HepG2 (cell line): ENCODE results near the gene FAM167B. TPM values are rescaled to one million over a fixed set of nuclear protein-coding genes. Genes with fewer than 3 reads are reported as not detected.

ENCODE experiments used
- ATAC-seq: fragments of 200-7000 bp; cut with Tn5 transposase; 3 replicates; pipeline ENCODE4 v1.9.1; 2020; ENCODE audit warnings: mild to moderate bottlenecking, moderate library complexity
- Bru-seq: library from RNA; stranded (reverse); fragments of 400-500 nt; gene quantifications from one replicate; lab custom pipeline; 2021; lab: Mats Ljungman, UMichigan
- BruChase-seq, 2 experiments: library from RNA; stranded (reverse); fragments of 400-500 nt; gene quantifications; one replicate each; lab custom pipeline; 2021; lab: Mats Ljungman, UMichigan
- BruUV-seq: library from RNA; stranded (reverse); fragments of 400-500 nt; replicated peaks from 2 replicates; lab custom pipeline; 2021; lab: Mats Ljungman, UMichigan
- CTCF ChIA-PET: fragments of 300-600 bp; formaldehyde crosslinking; extraction: SDS; loops from one replicate; lab custom pipeline; 2021; ENCODE audit warnings: low total read pairs, inconsistent platforms, low intra/inter-chr PET ratio; lab: Yijun Ruan, JAX
- POLR2A ChIA-PET: fragments of 350-600 bp; sonication (Branson Sonifier 250); formaldehyde crosslinking; loops from one replicate; lab custom pipeline; 2020; ENCODE audit warnings: antibody characterized with exemption, inconsistent platforms; lab: Yijun Ruan, JAX
- DNase-seq: peaks from one replicate; pipeline ENCODE4 v3.0.0-alpha.2; 2015; ENCODE audit warnings: low spot score
- FAIRE-seq: peaks from 3 replicates; lab custom pipeline; 2011; peaks lifted over from hg19 to GRCh38; lab: Jason Lieb, UNC
- H2AFZ ChIP-seq: one replicate; pipeline ENCODE4 v1.6.1; 2011; ENCODE audit warnings: low read length, inconsistent platforms
- H3K27ac ChIP-seq: fragments of 300-600 bp; 3 replicates; pipeline ENCODE4 v1.8.0; 2011; ENCODE audit warnings: mixed run types, mild to moderate bottlenecking, mixed read lengths, low read length, inconsistent platforms; ENCODE audit not compliant: insufficient read depth; ENCODE audit errors: extremely low read length
- H3K27me3 ChIP-seq, 2 experiments: fragments of 200-600 bp in 1 of 2; 2 replicates in 1 of 2; 3 replicates in 1 of 2; pipeline versions ENCODE4 v1.6.0 to v1.8.0; 2011; ENCODE audit warnings: low read length in 2 of 2, mild to moderate bottlenecking in 2 of 2, moderate library complexity in 2 of 2, inconsistent platforms in 1 of 2; ENCODE audit not compliant: insufficient read depth in 2 of 2, control insufficient read depth in 1 of 2
- H3K36me3 ChIP-seq, 2 experiments: fragments of 200-600 bp in 1 of 2; replicated peaks in 1 of 2; 2 replicates in 1 of 2; 3 replicates in 1 of 2; pipeline versions ENCODE4 v1.5.1 to v1.8.0; 2011; ENCODE audit warnings: low read length in 2 of 2, inconsistent platforms in 1 of 2; ENCODE audit not compliant: insufficient read depth in 2 of 2, control insufficient read depth in 1 of 2
- H3K4me1 ChIP-seq: 2 replicates; pipeline ENCODE4 v1.5.1; 2012; ENCODE audit warnings: low read length, inconsistent platforms; ENCODE audit not compliant: insufficient read depth
- H3K4me2 ChIP-seq: 2 replicates; pipeline ENCODE4 v1.6.0; 2011; ENCODE audit warnings: low read depth, low read length, inconsistent platforms
- H3K4me3 ChIP-seq, 3 experiments: fragments of 200-600 bp in 1 of 3; sonication (generic), shearing (Covaris generic) in 1 of 3; replicated peaks in 1 of 3; 2 replicates each; pipeline ENCODE4 v1.5.1; 2011 to 2016; ENCODE audit warnings: low read length in 3 of 3, inconsistent platforms in 2 of 3, low read depth in 2 of 3, mild to moderate bottlenecking in 2 of 3, control low read depth in 1 of 3, mixed read lengths in 1 of 3; ENCODE audit not compliant: insufficient read depth in 1 of 3
- H3K79me2 ChIP-seq: one replicate; pipeline ENCODE4 v1.6.1; 2011; ENCODE audit warnings: low read length, inconsistent platforms; ENCODE audit not compliant: insufficient read depth
- H3K9ac ChIP-seq: 2 replicates; pipeline ENCODE4 v1.6.0; 2011; ENCODE audit warnings: mild to moderate bottlenecking, low read depth, low read length, inconsistent platforms; ENCODE audit not compliant: insufficient read depth
- H3K9me3 ChIP-seq: 2 replicates; pipeline ENCODE4 v1.5.1; 2012; ENCODE audit warnings: mild to moderate bottlenecking, low read length
- H4K20me1 ChIP-seq: 2 replicates; pipeline ENCODE4 v1.6.0; 2011; ENCODE audit warnings: inconsistent platforms, mild to moderate bottlenecking, low read length, moderate library complexity; ENCODE audit not compliant: insufficient read depth
- CBX1 ChIP-seq: IDR thresholded peaks from one replicate; pipeline ENCODE4 v1.6.1; 2016; ENCODE audit warnings: antibody characterized with exemption, low read depth
- ESRRA ChIP-seq: sonication (generic); formaldehyde crosslinking; IDR thresholded peaks from 2 replicates; pipeline ENCODE4 v1.5.1; 2020; ENCODE audit warnings: mild to moderate bottlenecking, low read depth, missing genetic modification reagents
- NAIF1 ChIP-seq: sonication (generic); formaldehyde crosslinking; IDR thresholded peaks from 2 replicates; pipeline ENCODE4 v1.5.0; 2020; ENCODE audit warnings: mild to moderate bottlenecking, missing genetic modification reagents, borderline replicate concordance
- NFKBIZ ChIP-seq: IDR thresholded peaks from 2 replicates; pipeline ENCODE4 v1.6.1; 2018; ENCODE audit warnings: missing genetic modification reagents, missing compliant biosample characterization
- RAD51 ChIP-seq: fragments of 450-650 bp; IDR thresholded peaks from 2 replicates; pipeline ENCODE4 v1.6.1; 2016; ENCODE audit warnings: borderline replicate concordance
- SNAPC5 ChIP-seq: sonication (generic); formaldehyde crosslinking; IDR thresholded peaks from 2 replicates; pipeline ENCODE4 v1.8.1; 2023; ENCODE audit warnings: mild to moderate bottlenecking, missing genetic modification reagents, borderline replicate concordance
- ZNF12 ChIP-seq: sonication (generic); formaldehyde crosslinking; IDR thresholded peaks from 2 replicates; pipeline ENCODE4 v1.5.0; 2020; ENCODE audit warnings: missing genetic modification reagents
- ZNF256 ChIP-seq: sonication (generic); formaldehyde crosslinking; conservative IDR thresholded peaks from 2 replicates; pipeline ENCODE4 v1.4.0; 2020; ENCODE audit warnings: missing genetic modification reagents
- ZNF432 ChIP-seq: sonication (generic); formaldehyde crosslinking; IDR thresholded peaks from 2 replicates; pipeline ENCODE4 v1.5.0; 2020; ENCODE audit warnings: missing genetic modification reagents, mild to moderate bottlenecking, borderline replicate concordance
- ZNF530 ChIP-seq: sonication (generic); formaldehyde crosslinking; IDR thresholded peaks from 2 replicates; pipeline ENCODE4 v1.5.0; 2020; ENCODE audit warnings: low read depth, mild to moderate bottlenecking, missing genetic modification reagents
- ZNF816 ChIP-seq: sonication (generic); formaldehyde crosslinking; IDR thresholded peaks from 2 replicates; pipeline ENCODE4 v1.8.0; 2022; ENCODE audit warnings: missing genetic modification reagents, mild to moderate bottlenecking, borderline replicate concordance
- WGBS: methylation state at CpG from one replicate; pipeline ENCODE4 v1.1.6; 2017; ENCODE audit warnings: low lambda C conversion rate; 5-methylcytosine and 5-hydroxymethylcytosine counted together
- in situ Hi-C: cut with HindIII; loops from 2 replicates; pipeline ENCODE4 v1.10.0; 2017; ENCODE audit warnings: low pct_unique_long_range_greater_than_20kb; ENCODE audit not compliant: extremely low pct_ligation_motif_present
- intact Hi-C: fragments of 100-400 bp; cut with micrococcal nuclease; formaldehyde crosslinking; loops from one replicate; pipeline ENCODE4 v1.10.0; 2022; ENCODE audit not compliant: unreplicated experiment
- long read RNA-seq, 2 experiments: library from RNA in 1 of 2; library from polyadenylated mRNA in 1 of 2; stranded (forward) in 1 of 2; unstranded in 1 of 2; transcript quantifications; one replicate each; pipeline ENCODE4 v2.0.0, GENCODE V29; 2019 to 2022
- polyA minus RNA-seq, 3 experiments: library from RNA; depleted of rRNA, polyadenylated mRNA; stranded (reverse); fragments of >200 nt; gene quantifications; 2 replicates each; pipeline ENCODE4 v1.2.3, GENCODE V29; 2011; ENCODE audit warnings: low replicate concordance in 1 of 3
- polyA plus RNA-seq, 8 experiments: library from polyadenylated mRNA; depleted of rRNA in 3 of 8; stranded (reverse) in 7 of 8; unstranded in 1 of 8; fragments of >200 nt; fragmentation: Illumina TruSeq in 4 of 8; extraction: Trizol in 4 of 8; gene quantifications; 2 replicates each; pipeline versions ENCODE4 v1.2.1 to v1.2.3, GENCODE V29; 2011 to 2016; ENCODE audit warnings: low read depth in 4 of 8, missing spikeins in 1 of 8, mixed read lengths in 1 of 8; ENCODE audit not compliant: insufficient read depth in 1 of 8
- total RNA-seq, 5 experiments: library from RNA; depleted of rRNA; stranded (reverse); fragments of >200 nt; fragmentation: Illumina TruSeq; extraction: Trizol; gene quantifications; 2 replicates each; pipeline ENCODE4 v1.2.3, GENCODE V29; 2016; ENCODE audit warnings: low read depth in 1 of 5

FAM167B gene
- total RNA-seq (2016; rRNA removed; fragmentation: Illumina TruSeq; extraction: Trizol) (0.15 and 0.45 TPM in 2 replicates), polyA plus RNA-seq (2011; rRNA removed) (0.70 and 1.1 TPM in 2 replicates), polyA minus RNA-seq (2011; rRNA and poly(A)+ RNA removed; ENCODE audit: low replicate concordance) (0.44 and 1.3 TPM in 2 replicates), Bru-seq, nascent RNA (percentile 25 among the genes with signal in this experiment), BruChase-seq, experiment 1, labeled RNA remaining after a 6-hour chase (percentile 39 among the genes with signal in this experiment), BruChase-seq, experiment 2, labeled RNA remaining after a 2-hour chase (percentile 20 among the genes with signal in this experiment)
- total RNA-seq (2016; cell fraction: cytosol; rRNA removed; fragmentation: Illumina TruSeq; extraction: Trizol; ENCODE audit: low read depth) = 0.30 TPM in 1 of 2 replicates, not detected in the other
- 0.28 TPM in 1 of 2 replicates, not detected in the other for total RNA-seq (2016; cell fraction: insoluble cytoplasmic fraction; rRNA removed; fragmentation: Illumina TruSeq; extraction: Trizol)
- total RNA-seq (2016; cell fraction: membrane; rRNA removed; fragmentation: Illumina TruSeq; extraction: Trizol) = 0.31 and 0.65 TPM in 2 replicates
- total RNA-seq (2016; cell fraction: nucleus; rRNA removed; fragmentation: Illumina TruSeq; extraction: Trizol) = 0.41 TPM in 1 of 2 replicates, not detected in the other
- 0.67 and 1.1 TPM in 2 replicates for polyA plus RNA-seq (2011; cell fraction: cytosol; rRNA removed)
- polyA plus RNA-seq (2011; cell fraction: nucleus; rRNA removed) = 0.51 and 0.55 TPM in 2 replicates
- 0.94 and 1.4 TPM in 2 replicates for polyA plus RNA-seq (2012)
- 0.37 and 0.38 TPM in 2 replicates for polyA plus RNA-seq (2016; cell fraction: cytosol; fragmentation: Illumina TruSeq; extraction: Trizol; ENCODE audit: low read depth)
- 0.44 and 0.56 TPM in 2 replicates for polyA plus RNA-seq (2016; cell fraction: insoluble cytoplasmic fraction; fragmentation: Illumina TruSeq; extraction: Trizol; ENCODE audit: low read depth)
- polyA plus RNA-seq (2016; cell fraction: membrane; fragmentation: Illumina TruSeq; extraction: Trizol; ENCODE audit: low read depth) = 0.42 and 0.56 TPM in 2 replicates
- 0.89 TPM in 1 of 2 replicates, not detected in the other for polyA plus RNA-seq (2016; cell fraction: nucleus; fragmentation: Illumina TruSeq; extraction: Trizol; ENCODE audit: insufficient read depth, low read depth)
- 0.70 TPM in 1 of 2 replicates, not detected in the other for polyA minus RNA-seq (2011; cell fraction: cytosol; rRNA and poly(A)+ RNA removed)
- not detected in 2 replicates for polyA minus RNA-seq (2011; cell fraction: nucleus; rRNA and poly(A)+ RNA removed)
- long read RNA-seq, experiment 1 = 0 reads
- long read RNA-seq, experiment 2, transcript FAM167B-201 (2 exons, 936 nt) = major isoform, 7 of 9 reads
- long read RNA-seq, experiment 2, partial matches to known transcripts = 2 of 9 reads
- long read RNA-seq, experiment 2, other reads (novel, unspliced or antisense) = 0 of 9 reads

- no peak for ATAC-seq
- no peaks in the 10 kb centered on the region for H3K36me3 ChIP-seq
- FAIRE-seq = no peak
- no TSS peak for BruUV-seq
- peak within 1 kb of the TSS; percentile 30 for H2AFZ ChIP-seq
- DNase-seq = no peak
- H3K27ac ChIP-seq = no peak within 1 kb of the TSS
- H3K4me3 ChIP-seq = peak within 1 kb of the TSS in 2 of 3 experiments; percentile 22 to 58; a peak in 3 of 6 replicates
- no peak for TF ChIP-seq SNAPC5 (CRISPR knock-in tag)
- no peak for TF ChIP-seq CBX1
- no peak for TF ChIP-seq NAIF1 (CRISPR knock-in tag)
- no peak for TF ChIP-seq ZNF12 (CRISPR knock-in tag)
- no peak for TF ChIP-seq ZNF530 (CRISPR knock-in tag)
- TF ChIP-seq RAD51 = no peak
- no peak for TF ChIP-seq ZNF256 (CRISPR knock-in tag)
- no peak for TF ChIP-seq ZNF816 (CRISPR knock-in tag)
- no peak for TF ChIP-seq ZNF432
- TF ChIP-seq NFKBIZ (CRISPR knock-in tag) = no peak
- no peak for TF ChIP-seq ESRRA (CRISPR knock-in tag)
- H4K20me1 ChIP-seq = no peaks in the 10 kb centered on the region
- in situ Hi-C loops (no loop called here), intact Hi-C loops (no loop called here)
- CTCF ChIA-PET = no interaction called here
- POLR2A ChIA-PET = interaction anchor here (1.4 to 7.1 kb wide), 4 partner anchors 11 to 90 kb away, joined by 4 to 48 read pairs (median 13); partner anchors contain the start of genes HDAC1 and MARCKSL1
- no peaks in the 10 kb centered on the region for H3K79me2 ChIP-seq
- H3K4me1 ChIP-seq = peaks cover 83% of the 10 kb centered on the region
- H3K9me3 ChIP-seq = no peaks in the 10 kb centered on the region
- 10% methylated on average over 3 of the region's 3 CpGs for WGBS
- H3K4me2 ChIP-seq = peak within 1 kb of the TSS; percentile 72
- peak within 1 kb of the TSS; percentile 30; the same call in 1 of the 2 replicates for H3K9ac ChIP-seq
- no peaks in the 10 kb centered on the region for H3K27me3 ChIP-seq
These were observed at the start of gene FAM167B for GRCh38 chr1:32246888-32247273. TSS of gene FAM167B (plus strand) at chr1:32247222. CDS start at chr1:32247422, 200 bp downstream.
